Epidermal melanocyte (primary cell): Measurements from ENCODE around the gene P2RY1.
"Not testable (repeated sequence)": the region's sequence is repeated elsewhere in the genome, so short reads cannot be mapped to it uniquely, and the experiment has no call there.

Experiments
- DNase-seq: peaks from one replicate; pipeline ENCODE4 v3.0.0; 2011; ENCODE audit warnings: low spot score; ENCODE audit not compliant: insufficient read length

The P2RY1 gene

GRCh38 chr3:152836269-152836668 lies 1.3 kb downstream of the P2RY1 start:
- DNase-seq, result no peak

GRCh38 chr3:152839511-152839910 lies 4.6 kb downstream of the P2RY1 start:
- DNase-seq, result no peak

DNA sequence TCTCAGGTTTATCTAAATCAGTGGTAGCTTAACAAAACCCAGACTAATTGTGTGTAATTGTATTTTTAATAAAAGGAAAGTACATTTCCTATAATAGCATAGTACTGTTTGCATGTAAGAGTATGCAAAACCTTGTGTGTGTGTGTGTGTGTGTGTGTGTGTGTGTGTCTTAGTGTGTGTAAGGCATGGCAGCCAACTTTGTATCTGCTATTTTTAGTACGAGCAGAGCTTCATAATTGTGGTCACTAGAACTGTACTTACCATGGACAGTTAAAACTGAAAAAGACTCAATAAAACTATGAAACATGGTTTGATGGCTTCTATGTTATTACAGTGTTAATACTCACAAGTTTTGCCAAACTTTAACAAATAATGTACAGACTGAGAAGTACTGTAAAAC lies 6.2 kb downstream of the P2RY1 start:
- no peak for DNase-seq

DNA sequence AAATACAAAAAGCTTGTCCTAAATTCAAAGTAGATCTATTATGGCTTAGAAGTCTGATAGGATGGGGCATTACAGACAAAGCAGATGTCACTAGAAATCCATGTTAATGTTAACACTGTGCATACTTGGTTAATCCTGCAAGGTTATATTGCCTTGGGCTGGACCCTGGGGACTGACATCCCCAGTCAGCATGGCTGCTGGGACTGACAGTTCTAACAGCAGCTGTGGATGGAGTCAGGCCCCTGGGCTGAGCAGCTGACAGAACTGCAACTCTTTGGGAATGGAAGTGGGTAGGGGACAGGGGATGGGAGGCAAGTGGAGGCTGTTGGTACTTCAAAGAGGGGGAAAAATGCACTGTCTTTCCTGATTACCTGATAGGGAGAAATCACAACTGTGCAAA lies 7.5 kb downstream of the P2RY1 start:
- no peak for DNase-seq

DNA sequence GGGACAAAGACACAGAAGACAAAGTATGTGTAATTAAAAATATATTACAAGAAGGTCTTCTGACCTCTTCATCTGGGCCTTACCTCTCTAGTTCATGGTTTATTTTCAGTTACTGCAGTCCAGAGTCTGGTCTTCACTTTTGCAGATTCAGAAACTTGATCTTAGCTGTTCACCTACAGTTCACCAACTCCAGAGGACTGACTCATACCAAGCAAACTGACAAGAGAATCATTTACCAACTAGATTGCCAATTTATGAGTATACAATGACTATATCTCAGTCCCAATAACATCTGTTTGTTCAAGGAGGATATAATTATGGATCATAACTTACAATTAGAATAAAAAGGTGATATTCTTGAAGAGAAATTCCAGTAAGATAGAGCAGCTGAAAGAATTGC lies 9.0 kb downstream of the P2RY1 start:
- DNase-seq, result no peak

DNA sequence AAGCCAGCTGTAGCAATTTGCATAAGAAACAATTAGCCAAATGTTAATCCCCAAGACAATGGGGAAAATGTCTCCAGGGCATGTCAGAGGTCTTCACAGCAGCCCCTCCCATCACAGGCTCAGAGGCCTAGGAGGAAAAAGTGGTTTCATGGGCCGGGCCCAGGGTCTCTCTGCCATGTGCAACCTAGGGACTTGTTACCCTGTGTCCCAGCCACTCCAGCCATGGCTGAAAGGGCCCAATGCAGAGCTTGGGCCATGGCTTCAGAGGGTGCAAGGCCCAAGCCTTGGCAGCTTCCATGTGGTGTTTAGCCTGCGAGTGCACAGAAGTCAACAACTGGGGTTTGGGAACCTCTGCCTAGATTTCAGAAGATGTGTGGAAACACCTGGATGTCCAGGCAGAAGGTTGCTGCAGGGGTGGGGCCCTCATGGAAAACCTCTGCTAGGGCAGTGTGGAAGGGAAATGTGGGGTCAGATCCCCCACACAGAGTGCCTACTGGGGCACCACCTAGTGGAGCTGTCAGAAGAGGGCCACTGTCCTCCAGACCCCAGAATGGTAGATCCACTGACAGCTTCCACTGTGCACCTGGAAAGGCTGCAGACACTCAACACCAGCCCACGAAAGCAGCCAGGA lies 11.8 kb downstream of the P2RY1 start:
- not testable (repeated sequence) for DNase-seq

- not testable (repeated sequence) for DNase-seq
These were observed 12.7 kb downstream of the P2RY1 start for GRCh38 chr3:152847599-152847998.

GRCh38 chr3:152849996-152850578 lies 15.2 kb downstream of the P2RY1 start:
- DNase-seq, result no peak

DNA sequence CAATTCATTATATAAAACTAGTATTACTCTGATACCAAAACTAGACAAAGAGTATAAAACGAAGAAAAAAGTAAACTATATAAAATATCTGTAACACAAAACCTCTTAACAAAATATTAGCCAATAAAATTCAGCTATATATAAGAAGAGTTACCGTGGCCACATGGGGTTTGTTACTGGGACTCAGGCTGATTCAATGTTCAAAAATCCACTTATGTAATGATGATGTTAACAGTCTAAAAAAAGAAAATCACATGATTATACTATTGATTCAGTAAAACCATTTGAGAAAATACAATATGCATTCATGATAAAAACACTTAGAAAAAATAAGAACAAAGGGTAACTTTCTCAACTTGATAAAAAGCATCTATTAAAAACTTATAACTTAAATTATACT lies 18.3 kb downstream of the P2RY1 start:
- no peak for DNase-seq

DNA sequence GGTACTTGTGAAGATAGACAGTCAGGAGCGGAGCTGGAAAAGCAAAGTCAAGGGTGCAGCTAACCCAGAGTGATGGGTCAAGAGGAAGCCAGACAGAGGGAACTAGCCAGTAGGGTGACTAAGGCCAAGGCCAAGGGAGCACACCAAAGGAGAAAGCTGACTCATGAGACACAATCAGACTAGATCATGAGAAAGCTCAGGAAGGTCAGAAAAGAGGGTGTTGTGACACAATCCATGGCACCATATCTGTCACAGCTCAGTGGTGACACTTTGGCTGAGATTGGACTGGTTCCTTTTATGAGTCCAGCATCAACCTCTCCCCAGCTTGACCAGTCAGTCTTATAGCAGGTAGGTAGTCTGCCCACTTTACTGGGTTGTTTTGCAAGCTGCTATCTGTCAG lies 22.2 kb downstream of the P2RY1 start:
- DNase-seq, result no peak

- no peak for DNase-seq
These were observed 23.4 kb downstream of the P2RY1 start for GRCh38 chr3:152858170-152858800.

GRCh38 chr3:152860736-152861135 lies 25.8 kb downstream of the P2RY1 start:
- DNase-seq, result no peak

DNA sequence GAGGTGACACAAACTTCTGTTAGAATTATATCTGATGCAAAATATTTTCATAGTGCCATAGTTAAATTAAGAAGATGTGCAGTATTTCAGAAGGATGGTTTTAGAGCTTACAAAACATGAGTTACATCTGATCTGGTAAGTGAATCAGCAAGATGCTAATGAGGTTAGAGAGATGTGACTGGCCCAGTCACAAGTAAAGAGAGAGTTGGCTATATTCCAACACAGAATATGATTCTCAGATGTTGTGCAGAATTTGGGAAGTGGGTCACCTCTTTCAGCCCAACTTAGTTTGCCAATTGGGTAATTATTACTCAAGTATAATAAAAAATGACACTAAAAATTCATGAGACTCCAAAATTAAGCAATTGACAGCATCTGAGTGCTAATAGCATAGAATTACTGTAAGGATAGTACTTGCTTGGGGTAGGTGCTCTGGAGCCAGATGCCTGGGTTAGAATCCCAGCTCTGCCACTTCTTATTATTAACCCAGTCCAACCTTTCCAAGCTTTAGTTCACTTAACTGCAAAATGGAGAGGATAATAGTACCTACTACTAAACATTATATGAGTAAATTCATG lies 30.8 kb downstream of the P2RY1 start:
- DNase-seq, result no peak

DNA sequence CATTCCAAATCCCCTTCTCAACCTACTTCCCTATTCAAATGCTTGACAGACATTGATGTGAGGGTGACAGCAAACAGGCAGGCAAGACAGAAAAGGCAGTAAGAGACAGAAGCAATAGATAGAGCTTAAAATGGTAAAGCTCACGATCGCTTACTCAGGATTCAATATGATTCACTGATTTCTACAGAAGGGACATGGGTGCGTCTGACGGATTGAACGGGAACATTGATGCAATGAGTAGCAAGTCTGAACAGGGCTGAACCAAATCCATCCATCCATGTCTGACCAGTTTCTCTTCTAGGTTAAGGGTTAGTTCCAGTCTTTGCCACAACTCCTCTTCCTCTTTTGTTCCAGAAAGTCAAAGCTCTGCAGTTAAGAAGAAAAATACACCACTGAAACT lies 35.1 kb downstream of the P2RY1 start:
- no peak for DNase-seq

GRCh38 chr3:152873314-152873713 lies 38.4 kb downstream of the P2RY1 start:
- not testable (repeated sequence) for DNase-seq

DNA sequence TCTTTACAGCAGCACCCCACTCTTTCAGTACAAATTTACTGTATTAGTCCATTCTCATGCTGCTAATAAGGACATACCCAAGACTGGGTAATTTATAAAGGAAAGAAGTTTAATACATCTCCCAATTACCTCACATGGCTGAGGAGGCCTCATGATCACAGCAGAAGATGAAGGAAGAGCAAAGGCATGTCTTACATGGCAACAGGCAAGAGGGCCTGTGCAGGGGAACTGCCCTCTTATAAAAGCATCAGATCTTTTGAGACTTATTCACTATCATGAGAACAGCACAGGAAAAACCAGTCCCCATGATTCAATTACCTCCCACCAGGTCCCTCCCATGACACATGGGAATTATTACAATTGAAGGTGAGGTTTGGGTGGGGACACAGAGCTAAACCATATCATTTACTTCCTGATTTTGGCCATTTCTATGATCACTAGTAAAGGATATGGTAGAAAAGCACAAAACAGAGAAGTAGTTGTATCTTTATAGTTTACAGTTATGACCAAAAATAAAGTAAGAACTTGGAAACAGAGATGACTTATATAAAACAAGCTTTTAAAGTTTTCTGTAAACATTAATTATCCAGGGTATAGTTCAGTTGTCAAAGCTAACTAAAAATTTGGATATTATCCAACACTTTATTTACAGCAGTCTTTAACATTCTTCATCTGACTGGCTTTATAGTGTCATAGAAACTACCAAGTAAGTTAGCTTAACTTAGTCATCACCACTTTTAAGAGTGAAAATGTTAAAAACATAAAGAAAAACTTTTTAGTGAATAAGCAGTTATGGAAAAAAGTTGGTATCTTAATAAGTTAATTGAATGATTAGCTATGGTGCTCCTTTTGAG lies 40.2 kb downstream of the P2RY1 start:
- no peak for DNase-seq

DNA sequence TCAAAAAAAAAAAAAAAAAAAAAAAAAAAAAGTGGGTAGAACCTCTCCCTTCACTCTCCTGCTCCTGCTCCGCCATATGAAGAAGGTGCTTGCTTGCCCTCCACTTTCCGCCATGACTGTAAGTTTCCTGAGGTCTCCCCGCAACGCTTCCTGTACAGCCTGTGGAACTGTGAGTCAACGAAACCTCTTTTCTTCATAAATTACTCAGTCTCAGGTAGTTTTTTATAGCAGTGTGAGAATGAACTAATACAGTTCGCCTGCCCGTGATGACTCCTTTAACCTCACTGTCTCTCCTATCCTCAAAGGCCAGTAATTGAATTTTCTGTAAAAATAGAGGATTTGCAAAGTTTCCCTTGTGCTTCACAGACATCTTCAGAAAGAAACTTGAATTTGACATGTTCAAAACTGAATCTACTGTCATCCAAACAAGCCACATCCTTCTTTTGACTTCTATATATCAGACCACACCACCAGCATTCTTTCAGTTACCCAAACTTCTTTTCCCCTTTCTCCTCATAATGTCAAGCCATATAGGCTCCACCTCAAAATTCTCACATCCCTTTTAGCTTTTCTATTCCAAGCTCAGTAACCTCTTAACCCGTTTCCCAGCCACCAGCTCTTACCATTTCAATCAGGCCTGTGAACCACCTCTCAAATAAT lies 44.3 kb downstream of the P2RY1 start:
- DNase-seq, result no peak

DNA sequence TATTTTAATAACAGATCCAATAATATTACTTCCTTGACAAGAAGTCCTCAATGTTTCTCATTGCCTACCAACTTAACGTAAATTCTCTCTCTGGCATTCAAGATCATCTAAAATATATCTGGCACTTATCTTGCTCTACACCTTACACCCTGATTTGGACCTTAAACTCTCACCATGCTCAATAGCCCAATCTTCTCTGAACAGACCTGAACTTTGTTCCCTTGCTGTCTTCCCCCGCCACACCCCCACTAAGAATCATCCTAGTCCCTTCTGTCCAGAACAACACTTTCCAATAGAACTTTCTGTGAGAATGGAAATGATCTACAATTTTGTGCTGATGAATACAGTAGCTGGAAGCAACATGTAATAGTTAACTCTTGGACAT lies 44.9 kb downstream of the P2RY1 start:
- DNase-seq, result no peak

DNA sequence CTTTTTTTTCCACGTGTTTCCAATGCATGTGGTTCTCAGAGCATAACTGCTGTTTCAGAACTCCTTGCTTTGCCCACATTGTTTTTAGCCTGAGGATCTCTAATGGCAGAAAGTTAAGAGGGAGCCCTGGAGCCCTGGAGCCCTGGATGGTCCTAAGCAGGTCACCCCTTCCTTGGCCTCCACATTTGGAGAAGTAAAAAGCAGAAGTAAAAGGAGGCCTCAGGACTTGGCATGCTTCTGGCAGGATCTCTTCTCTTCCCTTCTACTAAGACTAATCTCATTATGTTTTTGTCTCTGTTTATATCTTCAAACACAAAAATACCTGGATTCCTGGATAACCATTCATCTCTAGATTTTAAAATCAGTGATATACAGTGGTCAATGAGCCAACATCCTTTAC lies 50.1 kb downstream of the P2RY1 start:
- no peak for DNase-seq
